ENCODE measurements around the gene AOPEP.

- TF ChIP-seq CTCF (IDR thresholded peaks at IDR 0.05) (no peak), IRF1 (CRISPR knock-in tag; IDR thresholded peaks at IDR 0.05) (no peak), ELF4 (CRISPR knock-in tag; IDR thresholded peaks at IDR 0.05; ENCODE audit: low read depth) (no peak), PRDM15 (CRISPR knock-in tag; IDR thresholded peaks at IDR 0.05) (no peak), MYBL2 (CRISPR knock-in tag; IDR thresholded peaks at IDR 0.05) (no peak), E2F4 (CRISPR knock-in tag; IDR thresholded peaks at IDR 0.05; ENCODE audit: borderline replicate concordance, low read depth) (no peak), ZBTB43 (CRISPR knock-in tag; IDR thresholded peaks at IDR 0.05) (no peak), MAX (CRISPR knock-in tag; IDR thresholded peaks at IDR 0.05) (no peak), SOX15 (CRISPR knock-in tag; IDR thresholded peaks at IDR 0.05) (no peak), NFE2L1 (CRISPR knock-in tag; IDR thresholded peaks at IDR 0.05) (no peak), ZNF232 (CRISPR knock-in tag; IDR thresholded peaks at IDR 0.05) (no peak), SMAD3 (CRISPR knock-in tag; IDR thresholded peaks at IDR 0.05; ENCODE audit: borderline replicate concordance) (no peak), KAT7 (CRISPR knock-in tag; IDR thresholded peaks at IDR 0.05; ENCODE audit: borderline replicate concordance) (no peak)
These were observed 86.9 kb downstream of the AOPEP start for GRCh38 chr9:94813379-94813778.

Data from WTC11 (cell line).